Measurements from ENCODE around the gene EMP2.

- TF ChIP-seq, protein P1, sequence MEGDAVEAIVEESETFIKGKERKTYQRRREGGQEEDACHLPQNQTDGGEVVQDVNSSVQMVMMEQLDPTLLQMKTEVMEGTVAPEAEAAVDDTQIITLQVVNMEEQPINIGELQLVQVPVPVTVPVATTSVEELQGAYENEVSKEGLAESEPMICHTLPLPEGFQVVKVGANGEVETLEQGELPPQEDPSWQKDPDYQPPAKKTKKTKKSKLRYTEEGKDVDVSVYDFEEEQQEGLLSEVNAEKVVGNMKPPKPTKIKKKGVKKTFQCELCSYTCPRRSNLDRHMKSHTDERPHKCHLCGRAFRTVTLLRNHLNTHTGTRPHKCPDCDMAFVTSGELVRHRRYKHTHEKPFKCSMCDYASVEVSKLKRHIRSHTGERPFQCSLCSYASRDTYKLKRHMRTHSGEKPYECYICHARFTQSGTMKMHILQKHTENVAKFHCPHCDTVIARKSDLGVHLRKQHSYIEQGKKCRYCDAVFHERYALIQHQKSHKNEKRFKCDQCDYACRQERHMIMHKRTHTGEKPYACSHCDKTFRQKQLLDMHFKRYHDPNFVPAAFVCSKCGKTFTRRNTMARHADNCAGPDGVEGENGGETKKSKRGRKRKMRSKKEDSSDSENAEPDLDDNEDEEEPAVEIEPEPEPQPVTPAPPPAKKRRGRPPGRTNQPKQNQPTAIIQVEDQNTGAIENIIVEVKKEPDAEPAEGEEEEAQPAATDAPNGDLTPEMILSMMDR (IDR thresholded peaks at IDR 0.05) = no peak
- no peak for TF ChIP-seq POLR2A (IDR thresholded peaks at IDR 0.05)
Measured at GRCh38 chr16:10552281-10552680, 28.1 kb downstream of the EMP2 start.

Data from adrenal gland (tissue), 5 donors.